ENCODE data around the gene PRR11.

- TF ChIP-seq POLR2AphosphoS5 (IDR thresholded peaks at IDR 0.05; ENCODE audit: low read depth, low read length) (no peak), CTCF (IDR thresholded peaks at IDR 0.05) (no peak), REST (IDR thresholded peaks at IDR 0.05; ENCODE audit: insufficient read depth in 1 of 2, low read depth in 2 of 2, low read length in 1 of 2) (no peak), TCF7L2 (IDR thresholded peaks at IDR 0.05; ENCODE audit: low read depth, low read length) (no peak)
Observed at GRCh38 chr17:59181481-59181880, 25.9 kb downstream of the PRR11 start.
